IgD-negative memory B cell (primary cell): ENCODE measurements around the gene RAB40C. TPM values are rescaled to one million over a fixed set of nuclear protein-coding genes. Genes with fewer than 3 reads are reported as not detected.

Source experiments
- H3K27ac Mint-ChIP-seq, 3 donors: one replicate each; pipeline ENCODE4 v1.8.0; 2020 to 2022; ENCODE audit warnings: mild to moderate bottlenecking in 3 of 3, mixed read lengths in 3 of 3, moderate library complexity in 1 of 3
- H3K27me3 Mint-ChIP-seq: one replicate; pipeline ENCODE4 v1.8.0; 2021; ENCODE audit warnings: mixed read lengths
- H3K36me3 Mint-ChIP-seq: one replicate; pipeline ENCODE4 v1.8.0; 2020; ENCODE audit warnings: mild to moderate bottlenecking, mixed read lengths
- H3K4me1 Mint-ChIP-seq, 3 donors: one replicate each; pipeline ENCODE4 v1.8.0; 2020 to 2022; ENCODE audit warnings: mixed read lengths in 3 of 3, mild to moderate bottlenecking in 1 of 3
- H3K4me3 Mint-ChIP-seq, 4 donors: one replicate each; pipeline ENCODE4 v1.8.0; 2020 to 2022; ENCODE audit warnings: mild to moderate bottlenecking in 4 of 4, mixed read lengths in 4 of 4, moderate library complexity in 3 of 4
- H3K9me3 Mint-ChIP-seq, 3 donors: one replicate each; pipeline ENCODE4 v1.8.0; 2020 to 2021; ENCODE audit warnings: mixed read lengths in 3 of 3, mild to moderate bottlenecking in 1 of 3
- polyA plus RNA-seq: library from polyadenylated mRNA; unstranded; fragments of 300-500 nt; fragmentation: Illumina TruSeq; gene quantifications from one replicate; pipeline ENCODE4 v1.2.3, GENCODE V29; 2021

Gene RAB40C
- polyA plus RNA-seq, 1 donor from 2014 or later: 14.7 TPM

DNA sequence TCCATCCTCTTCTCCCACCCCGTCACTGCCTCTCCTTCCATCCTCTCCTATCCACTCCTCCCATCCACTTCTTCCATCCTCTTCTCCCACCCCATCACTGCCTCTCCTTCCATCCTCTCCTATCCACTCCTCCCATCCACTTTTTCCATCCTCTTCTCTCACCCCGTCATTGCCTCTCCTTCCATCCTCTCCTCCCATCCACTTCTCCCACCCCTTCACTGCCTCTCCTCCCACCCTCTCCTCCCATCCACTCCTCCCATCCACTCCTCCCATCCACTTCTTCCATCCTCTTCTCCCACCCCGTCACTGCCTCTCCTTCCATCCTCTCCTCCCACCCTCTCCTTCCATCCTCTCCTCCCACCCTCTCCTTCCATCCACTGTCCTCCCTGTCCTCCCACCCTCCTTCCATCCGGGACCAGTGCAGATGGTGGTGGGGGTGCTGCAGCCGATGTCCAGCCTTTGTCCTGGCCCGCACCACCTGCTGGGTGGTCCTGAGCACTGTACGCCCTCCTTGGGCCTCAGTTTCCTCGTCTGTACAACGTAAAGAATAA is 42.0 kb downstream of the RAB40C start:
- H3K36me3 Mint-ChIP-seq: no peaks in the 10 kb centered on the region
- H3K27ac Mint-ChIP-seq: no peak overlapping the region
- peaks cover 3% of the 10 kb centered on the region for H3K27me3 Mint-ChIP-seq
- peak overlapping the region in 1 of 4 donors; percentile 12 for H3K4me3 Mint-ChIP-seq
- peaks cover 0 to 6% (median 5%) of the 10 kb centered on the region in 3 donors for H3K4me1 Mint-ChIP-seq
- H3K9me3 Mint-ChIP-seq: peaks cover 0 to 2% (median 0%) of the 10 kb centered on the region in 3 donors

- no peak overlapping the region for H3K27ac Mint-ChIP-seq
Observed at GRCh38 chr16:632486-633335, 42.8 kb downstream of the RAB40C start.

DNA sequence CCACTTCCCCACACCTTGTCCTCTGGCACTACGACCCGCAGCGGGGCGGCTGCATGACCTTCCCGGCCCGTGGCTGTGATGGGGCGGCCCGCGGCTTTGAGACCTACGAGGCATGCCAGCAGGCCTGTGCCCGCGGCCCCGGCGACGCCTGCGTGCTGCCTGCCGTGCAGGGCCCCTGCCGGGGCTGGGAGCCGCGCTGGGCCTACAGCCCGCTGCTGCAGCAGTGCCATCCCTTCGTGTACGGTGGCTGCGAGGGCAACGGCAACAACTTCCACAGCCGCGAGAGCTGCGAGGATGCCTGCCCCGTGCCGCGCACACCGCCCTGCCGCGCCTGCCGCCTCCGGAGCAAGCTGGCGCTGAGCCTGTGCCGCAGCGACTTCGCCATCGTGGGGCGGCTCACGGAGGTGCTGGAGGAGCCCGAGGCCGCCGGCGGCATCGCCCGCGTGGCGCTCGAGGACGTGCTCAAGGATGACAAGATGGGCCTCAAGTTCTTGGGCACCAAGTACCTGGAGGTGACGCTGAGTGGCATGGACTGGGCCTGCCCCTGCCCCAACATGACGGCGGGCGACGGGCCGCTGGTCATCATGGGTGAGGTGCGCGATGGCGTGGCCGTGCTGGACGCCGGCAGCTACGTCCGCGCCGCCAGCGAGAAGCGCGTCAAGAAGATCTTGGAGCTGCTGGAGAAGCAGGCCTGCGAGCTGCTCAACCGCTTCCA is 43.6 kb downstream of the RAB40C start:
- peaks cover 0 to 2% (median 0%) of the 10 kb centered on the region in 3 donors for H3K9me3 Mint-ChIP-seq
- peaks cover 0 to 10% (median 6%) of the 10 kb centered on the region in 3 donors for H3K4me1 Mint-ChIP-seq
- peaks cover 3% of the 10 kb centered on the region for H3K27me3 Mint-ChIP-seq
- peak overlapping the region in 1 of 4 donors; percentile 52 for H3K4me3 Mint-ChIP-seq
- no peak overlapping the region for H3K27ac Mint-ChIP-seq
- no peaks in the 10 kb centered on the region for H3K36me3 Mint-ChIP-seq

More at GRCh38 chr16:632486-633335, 42.8 kb downstream of the RAB40C start:
- Mint-ChIP-seq H3K27me3 (peaks cover 3% of the 10 kb centered on the region), H3K4me1 (peaks cover 0 to 9% (median 6%) of the 10 kb centered on the region in 3 donors), H3K36me3 (no peaks in the 10 kb centered on the region), H3K4me3 (no peak overlapping the region), H3K9me3 (peaks cover 0 to 2% (median 0%) of the 10 kb centered on the region in 3 donors)

- Mint-ChIP-seq H3K27ac (peak overlapping the region in 2 of 3 donors; percentile 31 to 71), H3K9me3 (peaks cover 0 to 2% (median 0%) of the 10 kb centered on the region in 3 donors), H3K4me1 (peaks cover 4 to 14% (median 10%) of the 10 kb centered on the region in 3 donors), H3K27me3 (peaks cover 3% of the 10 kb centered on the region), H3K4me3 (peak overlapping the region in 2 of 4 donors; percentile 52 to 70), H3K36me3 (no peaks in the 10 kb centered on the region)
Observed at GRCh38 chr16:634051-634670, 44.3 kb downstream of the RAB40C start.

DNA sequence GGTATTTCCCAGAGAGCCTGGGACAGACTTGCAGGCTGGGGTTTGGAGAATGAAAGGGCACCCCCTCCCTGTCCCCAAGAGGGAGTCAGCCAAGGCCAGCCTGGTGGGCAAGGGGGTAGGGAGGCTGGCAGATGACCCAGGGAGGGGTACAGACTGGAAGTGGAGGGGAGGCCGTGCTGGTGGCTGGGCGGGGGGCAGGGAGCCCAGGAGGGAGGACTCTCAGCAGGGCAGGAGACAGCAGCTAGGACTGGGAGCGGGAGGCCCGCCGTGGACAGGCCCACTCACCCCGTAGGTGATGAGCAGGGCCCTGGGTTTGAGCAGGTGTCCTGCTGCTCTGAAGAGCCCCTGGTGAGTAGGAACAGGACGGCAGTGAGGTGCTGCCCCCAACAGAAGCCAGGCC is 45.1 kb downstream of the RAB40C start:
- Mint-ChIP-seq H3K4me3 (peak overlapping the region; percentile 25 to 83 (median 46)), H3K27ac (peak overlapping the region in 1 of 3 donors; percentile 71), H3K9me3 (peaks cover 0 to 2% (median 0%) of the 10 kb centered on the region in 3 donors), H3K27me3 (peaks cover 3% of the 10 kb centered on the region), H3K4me1 (peaks cover 10 to 19% (median 13%) of the 10 kb centered on the region in 3 donors), H3K36me3 (no peaks in the 10 kb centered on the region)

- H3K27me3 Mint-ChIP-seq: peaks cover 3% of the 10 kb centered on the region
- peaks cover 0 to 2% (median 0%) of the 10 kb centered on the region in 3 donors for H3K9me3 Mint-ChIP-seq
- peak overlapping the region; percentile 68 to 100 (median 98) for H3K4me3 Mint-ChIP-seq
- peak overlapping the region in 2 of 3 donors; percentile 100 for H3K27ac Mint-ChIP-seq
- H3K4me1 Mint-ChIP-seq: peaks cover 12 to 19% (median 13%) of the 10 kb centered on the region in 3 donors
- no peaks in the 10 kb centered on the region for H3K36me3 Mint-ChIP-seq
Observed at GRCh38 chr16:635573-636205, 45.8 kb downstream of the RAB40C start.

GRCh38 chr16:636206-637080 is 46.6 kb downstream of the RAB40C start, which contains the start of gene METTL26:
Gene METTL26 (minus strand): TSS chr16:636305. CDS start chr16:636290, 15 bp downstream.
- Mint-ChIP-seq H3K36me3 (no peaks in the 10 kb centered on the region), H3K4me3 (peak within 1 kb of the TSS; percentile 96 to 100 (median 100)), H3K9me3 (peaks cover 0 to 2% (median 0%) of the 10 kb centered on the region in 3 donors), H3K27ac (peak within 1 kb of the TSS; percentile 99 to 100 (median 100)), H3K27me3 (peaks cover 3% of the 10 kb centered on the region), H3K4me1 (peaks cover 12 to 19% (median 13%) of the 10 kb centered on the region in 3 donors)

- Mint-ChIP-seq H3K36me3 (no peaks in the 10 kb centered on the region), H3K4me1 (peaks cover 12 to 19% (median 13%) of the 10 kb centered on the region in 3 donors), H3K27me3 (peaks cover 3% of the 10 kb centered on the region), H3K27ac (peak overlapping the region; percentile 99 to 100 (median 100)), H3K9me3 (peaks cover 0 to 2% (median 0%) of the 10 kb centered on the region in 3 donors), H3K4me3 (peak overlapping the region; percentile 96 to 100 (median 100))
Observed at GRCh38 chr16:637081-638018, 47.5 kb downstream of the RAB40C start.

DNA sequence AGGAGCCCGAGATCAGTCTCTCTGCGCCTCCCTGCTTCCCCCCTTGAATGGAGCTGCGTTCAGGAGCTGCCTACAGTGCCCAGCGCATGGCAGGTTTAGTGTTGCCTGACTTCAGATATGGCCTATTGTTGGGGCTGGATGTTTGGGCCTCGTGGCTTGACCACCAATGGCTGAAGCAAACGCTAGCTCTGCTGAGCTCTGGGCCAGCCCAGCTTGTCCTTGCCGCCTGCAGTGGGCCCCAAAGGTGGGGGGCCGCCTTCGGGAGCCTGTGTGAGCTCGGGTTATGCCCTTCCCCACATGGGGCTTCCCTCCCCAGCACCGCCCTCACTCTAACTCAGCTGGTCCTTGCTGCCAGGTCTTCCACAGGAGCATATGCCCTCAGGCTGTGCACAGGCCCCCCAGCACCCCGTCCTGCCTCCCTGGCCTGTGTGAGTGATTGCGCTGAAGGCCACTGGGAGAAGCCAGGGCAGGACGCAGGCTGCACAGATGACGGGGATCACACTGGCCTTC is 48.2 kb downstream of the RAB40C start:
- Mint-ChIP-seq H3K4me1 (peaks cover 12 to 19% (median 13%) of the 10 kb centered on the region in 3 donors), H3K4me3 (peak overlapping the region in 3 of 4 donors; percentile 52 to 100 (median 67)), H3K27me3 (peaks cover 3% of the 10 kb centered on the region), H3K27ac (no peak overlapping the region), H3K9me3 (peaks cover 0 to 2% (median 0%) of the 10 kb centered on the region in 3 donors), H3K36me3 (no peaks in the 10 kb centered on the region)

DNA sequence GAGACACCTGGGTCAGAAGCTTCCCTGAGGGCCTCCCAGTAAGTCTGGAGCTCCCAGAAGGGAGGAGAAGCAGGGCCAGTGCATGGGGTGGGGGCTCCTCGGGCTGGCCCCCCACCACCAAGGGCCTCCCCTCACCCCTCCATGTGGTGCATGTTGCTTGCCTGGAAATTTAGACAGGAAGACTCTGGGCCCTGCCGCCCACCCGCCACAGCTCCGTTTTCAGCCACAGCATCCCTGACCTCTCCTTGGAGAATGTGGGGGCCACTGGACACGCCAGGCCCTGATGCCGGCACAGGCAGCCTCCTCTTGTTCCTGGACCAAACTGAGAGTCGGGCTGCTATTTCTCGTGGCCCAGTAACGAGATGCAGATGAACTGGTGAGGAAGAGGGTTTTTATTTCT is 49.0 kb downstream of the RAB40C start:
- Mint-ChIP-seq H3K36me3 (no peaks in the 10 kb centered on the region), H3K27ac (peak overlapping the region; percentile 46 to 86 (median 85)), H3K27me3 (peaks cover 3% of the 10 kb centered on the region), H3K9me3 (peaks cover 0 to 2% (median 0%) of the 10 kb centered on the region in 3 donors), H3K4me1 (peaks cover 13 to 21% (median 14%) of the 10 kb centered on the region in 3 donors), H3K4me3 (peak overlapping the region in 2 of 4 donors; percentile 63 to 90)

DNA sequence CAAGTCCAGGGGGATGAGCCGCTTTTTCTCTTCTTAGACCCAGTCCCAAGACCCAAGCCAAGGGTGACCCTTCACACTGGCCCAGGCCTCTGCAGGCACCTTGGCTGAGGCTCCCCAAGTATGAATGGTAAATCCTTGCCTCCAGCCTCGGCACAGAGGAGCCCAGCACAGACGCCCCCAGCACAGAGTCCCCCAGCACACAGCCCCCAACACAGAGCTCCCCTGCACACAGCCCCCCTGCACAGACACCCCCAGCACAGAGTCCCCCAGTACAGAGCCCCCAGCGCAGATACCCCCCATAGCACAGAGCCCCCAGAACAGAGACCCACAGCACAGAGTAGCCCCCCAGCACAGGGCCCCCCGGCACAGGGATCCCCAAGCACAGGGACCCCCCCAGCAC is 50.7 kb downstream of the RAB40C start:
- Mint-ChIP-seq H3K36me3 (no peaks in the 10 kb centered on the region), H3K4me3 (peak overlapping the region in 3 of 4 donors; percentile 38 to 85 (median 57)), H3K27me3 (peaks cover 3% of the 10 kb centered on the region), H3K4me1 (peaks cover 13 to 22% (median 19%) of the 10 kb centered on the region in 3 donors), H3K27ac (peak overlapping the region in 1 of 3 donors; percentile 67), H3K9me3 (peaks cover 0 to 2% (median 0%) of the 10 kb centered on the region in 3 donors)
